Testis (tissue), 2 donors: ENCODE data around the gene ZNF763.

ENCODE experiments used
- CTCF ChIP-seq, 3 experiments: fragments of 450-650 bp in 2 of 3; fragments of 200-600 bp in 1 of 3; sonication (generic) in 1 of 3; IDR thresholded peaks; one replicate each; pipeline ENCODE4 v1.5.1; 2016 to 2019; ENCODE audit warnings: antibody characterized with exemption in 3 of 3, mild to moderate bottlenecking in 2 of 3, moderate library complexity in 1 of 3
- POLR2A ChIP-seq: fragments of 450-650 bp; IDR thresholded peaks from one replicate; pipeline ENCODE4 v1.6.1; 2017; ENCODE audit warnings: antibody characterized with exemption, mild to moderate bottlenecking, moderate library complexity

GRCh38 chr19:11970174-11970573, 5.3 kb downstream of the ZNF763 start:
- TF ChIP-seq POLR2A (no peak), CTCF (IDR thresholded peaks at IDR 0.05) (no peak)
